ENCODE data around the gene CLIC1.

GRCh38 chr6:31713465-31713864 lies 22.9 kb downstream of the CLIC1 start:
- TF ChIP-seq EZH2 (IDR thresholded peaks at IDR 0.05; ENCODE audit: insufficient read depth, poor library complexity, severe bottlenecking) (no peak), EZH2phosphoT487 (IDR thresholded peaks at IDR 0.05; ENCODE audit: insufficient read depth, low read depth) (no peak)
